SK-N-SH treated with all-trans-retinoic acid at 6 μM for 48 hours (cell line): ENCODE data around the gene DESI1.

Source experiments
- ATAC-seq: fragments of 200-7000 bp; cut with Tn5 transposase; 3 replicates; pipeline ENCODE4 v1.9.1; 2020; ENCODE audit warnings: mild to moderate bottlenecking, moderate library complexity
- ARNTL ChIP-seq: fragments of 450-650 bp; formaldehyde crosslinking; IDR thresholded peaks from 2 replicates; pipeline ENCODE4 v1.5.0; 2020; ENCODE audit warnings: low read depth, mild to moderate bottlenecking, moderate library complexity, borderline replicate concordance
- BACH2 ChIP-seq: fragments of 250-450 bp; sonication (Bioruptor Pico); IDR thresholded peaks from 2 replicates; pipeline ENCODE4 v1.9.0; 2021; ENCODE audit warnings: mild to moderate bottlenecking, borderline replicate concordance
- ESRRG ChIP-seq: fragments of 250-450 bp; sonication (Bioruptor Pico); IDR thresholded peaks from 2 replicates; pipeline ENCODE4 v1.6.1; 2021; ENCODE audit warnings: mild to moderate bottlenecking
- GLIS3 ChIP-seq: fragments of 250-450 bp; sonication (Bioruptor Pico); IDR thresholded peaks from 2 replicates; pipeline ENCODE4 v1.5.0; 2020; ENCODE audit warnings: mild to moderate bottlenecking, moderate library complexity
- ISL1 ChIP-seq: fragments of 250-450 bp; sonication (Bioruptor Pico); IDR thresholded peaks from 2 replicates; pipeline ENCODE4 v2.1.2; 2022; ENCODE audit warnings: mild to moderate bottlenecking, moderate library complexity
- OSR1 ChIP-seq: fragments of 250-450 bp; sonication (Bioruptor Pico); IDR thresholded peaks from 2 replicates; pipeline ENCODE4 v1.8.0; 2022; ENCODE audit warnings: moderate library complexity, mild to moderate bottlenecking, inconsistent platforms
- POU6F1 ChIP-seq: fragments of 250-450 bp; sonication (Bioruptor Pico); IDR thresholded peaks from 2 replicates; pipeline ENCODE4 v1.8.0; 2021; ENCODE audit warnings: low read depth, mild to moderate bottlenecking, moderate library complexity, borderline replicate concordance
- PPARA ChIP-seq: fragments of 250-450 bp; sonication (Bioruptor Pico); IDR thresholded peaks from 2 replicates; pipeline ENCODE4 v1.5.0; 2020; ENCODE audit warnings: mild to moderate bottlenecking, borderline replicate concordance
- RARB ChIP-seq: fragments of 250-450 bp; sonication (Bioruptor Pico); IDR thresholded peaks from 2 replicates; pipeline ENCODE4 v1.8.0; 2021; ENCODE audit warnings: mild to moderate bottlenecking, moderate library complexity
- SNAI2 ChIP-seq: fragments of 250-450 bp; sonication (Bioruptor Pico); IDR thresholded peaks from 2 replicates; pipeline ENCODE4 v1.5.0; 2020; ENCODE audit warnings: mild to moderate bottlenecking, moderate library complexity
- TCF4 ChIP-seq: fragments of 250-450 bp; sonication (Bioruptor Pico); IDR thresholded peaks from 2 replicates; pipeline ENCODE4 v1.8.0; 2021; ENCODE audit warnings: mild to moderate bottlenecking, moderate library complexity, borderline replicate concordance
- TOX ChIP-seq: fragments of 250-450 bp; sonication (Bioruptor Pico); IDR thresholded peaks from 2 replicates; pipeline ENCODE4 v1.8.0; 2021; ENCODE audit warnings: mild to moderate bottlenecking, moderate library complexity, borderline replicate concordance
- TSHZ2 ChIP-seq: fragments of 250-450 bp; sonication (Bioruptor Pico); IDR thresholded peaks from 2 replicates; pipeline ENCODE4 v1.5.0; 2020; ENCODE audit warnings: mild to moderate bottlenecking, moderate library complexity
- ZC3H10 ChIP-seq: fragments of 250-450 bp; sonication (Bioruptor Pico); IDR thresholded peaks from 2 replicates; pipeline ENCODE4 v1.5.1; 2021; ENCODE audit warnings: mild to moderate bottlenecking, moderate library complexity
- ZFP3 ChIP-seq: fragments of 250-450 bp; sonication (Bioruptor Pico); IDR thresholded peaks from 2 replicates; pipeline ENCODE4 v1.5.0; 2020; ENCODE audit warnings: mild to moderate bottlenecking, moderate library complexity
- ZFP30 ChIP-seq: fragments of 450-650 bp; formaldehyde crosslinking; IDR thresholded peaks from 2 replicates; pipeline ENCODE4 v1.5.0; 2022; ENCODE audit warnings: mild to moderate bottlenecking, moderate library complexity
- ZNF70 ChIP-seq: fragments of 450-650 bp; formaldehyde crosslinking; IDR thresholded peaks from 2 replicates; pipeline ENCODE4 v1.5.0; 2020; ENCODE audit warnings: mild to moderate bottlenecking, moderate library complexity
- ZNF8 ChIP-seq: fragments of 450-650 bp; formaldehyde crosslinking; IDR thresholded peaks from 2 replicates; pipeline ENCODE4 v1.5.0; 2020; ENCODE audit warnings: mild to moderate bottlenecking, moderate library complexity
- TF ChIP-seq, protein P1 (sequence below): fragments of 250-450 bp; sonication (Bioruptor Pico); IDR thresholded peaks from 2 replicates; pipeline ENCODE4 v1.5.1; 2021; ENCODE audit warnings: mild to moderate bottlenecking, moderate library complexity
- TF ChIP-seq, protein P2 (sequence below): fragments of 250-450 bp; sonication (Bioruptor Pico); IDR thresholded peaks from 2 replicates; pipeline ENCODE4 v1.8.0; 2020; ENCODE audit warnings: mild to moderate bottlenecking, moderate library complexity, borderline replicate concordance
- TF ChIP-seq, protein P3 (sequence below): fragments of 250-450 bp; sonication (Bioruptor Pico); IDR thresholded peaks from 2 replicates; pipeline ENCODE4 v1.5.1; 2020; ENCODE audit warnings: low read depth, mild to moderate bottlenecking, moderate library complexity

DESI1 gene

GRCh38 chr22:41613456-41613855, 7.4 kb downstream of the DESI1 start (continued):
- TF ChIP-seq, protein P1, sequence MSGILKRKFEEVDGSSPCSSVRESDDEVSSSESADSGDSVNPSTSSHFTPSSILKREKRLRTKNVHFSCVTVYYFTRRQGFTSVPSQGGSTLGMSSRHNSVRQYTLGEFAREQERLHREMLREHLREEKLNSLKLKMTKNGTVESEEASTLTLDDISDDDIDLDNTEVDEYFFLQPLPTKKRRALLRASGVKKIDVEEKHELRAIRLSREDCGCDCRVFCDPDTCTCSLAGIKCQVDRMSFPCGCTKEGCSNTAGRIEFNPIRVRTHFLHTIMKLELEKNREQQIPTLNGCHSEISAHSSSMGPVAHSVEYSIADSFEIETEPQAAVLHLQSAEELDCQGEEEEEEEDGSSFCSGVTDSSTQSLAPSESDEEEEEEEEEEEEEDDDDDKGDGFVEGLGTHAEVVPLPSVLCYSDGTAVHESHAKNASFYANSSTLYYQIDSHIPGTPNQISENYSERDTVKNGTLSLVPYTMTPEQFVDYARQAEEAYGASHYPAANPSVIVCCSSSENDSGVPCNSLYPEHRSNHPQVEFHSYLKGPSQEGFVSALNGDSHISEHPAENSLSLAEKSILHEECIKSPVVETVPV (CRISPR knock-in tag) = no peak
- TF ChIP-seq ZNF8 (no peak), TSHZ2 (no peak), GLIS3 (no peak), ZNF70 (CRISPR knock-in tag) (no peak), PPARA (no peak), ARNTL (CRISPR knock-in tag) (no peak), BACH2 (CRISPR knock-in tag) (no peak), ZFP30 (CRISPR knock-in tag) (no peak)
- TF ChIP-seq, protein P2, sequence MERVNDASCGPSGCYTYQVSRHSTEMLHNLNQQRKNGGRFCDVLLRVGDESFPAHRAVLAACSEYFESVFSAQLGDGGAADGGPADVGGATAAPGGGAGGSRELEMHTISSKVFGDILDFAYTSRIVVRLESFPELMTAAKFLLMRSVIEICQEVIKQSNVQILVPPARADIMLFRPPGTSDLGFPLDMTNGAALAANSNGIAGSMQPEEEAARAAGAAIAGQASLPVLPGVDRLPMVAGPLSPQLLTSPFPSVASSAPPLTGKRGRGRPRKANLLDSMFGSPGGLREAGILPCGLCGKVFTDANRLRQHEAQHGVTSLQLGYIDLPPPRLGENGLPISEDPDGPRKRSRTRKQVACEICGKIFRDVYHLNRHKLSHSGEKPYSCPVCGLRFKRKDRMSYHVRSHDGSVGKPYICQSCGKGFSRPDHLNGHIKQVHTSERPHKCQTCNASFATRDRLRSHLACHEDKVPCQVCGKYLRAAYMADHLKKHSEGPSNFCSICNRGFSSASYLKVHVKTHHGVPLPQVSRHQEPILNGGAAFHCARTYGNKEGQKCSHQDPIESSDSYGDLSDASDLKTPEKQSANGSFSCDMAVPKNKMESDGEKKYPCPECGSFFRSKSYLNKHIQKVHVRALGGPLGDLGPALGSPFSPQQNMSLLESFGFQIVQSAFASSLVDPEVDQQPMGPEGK (CRISPR knock-in tag) = no peak

DNA sequence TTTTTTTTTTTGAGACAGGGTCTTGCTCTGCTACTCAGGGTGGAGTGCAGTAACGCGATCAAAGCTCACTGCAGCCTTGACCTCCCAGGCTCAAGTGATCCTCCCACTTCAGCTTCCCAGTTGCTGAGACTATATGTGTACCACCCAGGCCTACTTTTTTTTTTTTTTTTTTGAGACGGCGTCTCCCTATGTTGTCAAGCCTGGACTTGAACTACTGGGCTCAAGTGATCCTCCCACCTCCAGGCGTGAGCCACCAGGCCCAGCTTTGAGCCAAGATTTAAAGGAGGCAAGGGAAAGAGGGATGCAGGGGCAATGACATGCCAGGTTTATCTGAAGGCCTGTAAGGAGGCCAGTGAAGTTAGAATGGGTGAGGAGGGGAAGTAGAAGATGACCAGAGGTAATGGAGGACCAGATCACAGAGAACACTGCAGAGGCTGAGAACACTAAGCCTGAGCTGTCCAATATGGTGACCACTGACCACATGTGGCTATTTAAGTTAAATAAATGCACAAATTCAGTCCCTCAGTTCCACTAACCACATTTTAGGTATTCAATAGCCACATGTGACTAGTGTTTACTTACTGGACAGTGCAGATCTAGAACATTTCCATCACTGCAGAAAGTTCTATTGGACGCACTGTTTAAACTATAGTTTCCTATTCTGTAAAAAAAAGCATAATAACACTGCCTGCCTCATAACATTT, 8.1 kb downstream of the DESI1 start:
- TF ChIP-seq TSHZ2 (no peak), ZNF70 (CRISPR knock-in tag) (no peak), ISL1 (CRISPR knock-in tag) (no peak), ZFP30 (CRISPR knock-in tag) (no peak), PPARA (no peak), ZC3H10 (CRISPR knock-in tag) (no peak), POU6F1 (CRISPR knock-in tag) (no peak), TCF4 (CRISPR knock-in tag) (no peak), ARNTL (CRISPR knock-in tag) (no peak), SNAI2 (CRISPR knock-in tag) (no peak), ZNF8 (no peak), OSR1 (CRISPR knock-in tag) (no peak), GLIS3 (no peak), ESRRG (CRISPR knock-in tag) (no peak), ZFP3 (CRISPR knock-in tag) (no peak), TOX (no peak), RARB (CRISPR knock-in tag) (no peak), BACH2 (CRISPR knock-in tag) (no peak)
- TF ChIP-seq, protein P3, sequence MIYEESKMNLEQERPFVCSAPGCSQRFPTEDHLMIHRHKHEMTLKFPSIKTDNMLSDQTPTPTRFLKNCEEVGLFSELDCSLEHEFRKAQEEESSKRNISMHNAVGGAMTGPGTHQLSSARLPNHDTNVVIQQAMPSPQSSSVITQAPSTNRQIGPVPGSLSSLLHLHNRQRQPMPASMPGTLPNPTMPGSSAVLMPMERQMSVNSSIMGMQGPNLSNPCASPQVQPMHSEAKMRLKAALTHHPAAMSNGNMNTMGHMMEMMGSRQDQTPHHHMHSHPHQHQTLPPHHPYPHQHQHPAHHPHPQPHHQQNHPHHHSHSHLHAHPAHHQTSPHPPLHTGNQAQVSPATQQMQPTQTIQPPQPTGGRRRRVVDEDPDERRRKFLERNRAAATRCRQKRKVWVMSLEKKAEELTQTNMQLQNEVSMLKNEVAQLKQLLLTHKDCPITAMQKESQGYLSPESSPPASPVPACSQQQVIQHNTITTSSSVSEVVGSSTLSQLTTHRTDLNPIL (CRISPR knock-in tag) = no peak
- TF ChIP-seq, protein P1 (CRISPR knock-in tag) = no peak
- ATAC-seq = no peak
